GM19395 (cell line): ENCODE data around the gene ADAM22.

ENCODE experiments used
- ATAC-seq: cut with Tn5 transposase; IDR thresholded peaks from one replicate; pipeline ENCODE4 v1.9.1; 2021; ENCODE audit warnings: mild to moderate bottlenecking, moderate library complexity; ENCODE audit not compliant: unreplicated experiment

ADAM22 gene

DNA sequence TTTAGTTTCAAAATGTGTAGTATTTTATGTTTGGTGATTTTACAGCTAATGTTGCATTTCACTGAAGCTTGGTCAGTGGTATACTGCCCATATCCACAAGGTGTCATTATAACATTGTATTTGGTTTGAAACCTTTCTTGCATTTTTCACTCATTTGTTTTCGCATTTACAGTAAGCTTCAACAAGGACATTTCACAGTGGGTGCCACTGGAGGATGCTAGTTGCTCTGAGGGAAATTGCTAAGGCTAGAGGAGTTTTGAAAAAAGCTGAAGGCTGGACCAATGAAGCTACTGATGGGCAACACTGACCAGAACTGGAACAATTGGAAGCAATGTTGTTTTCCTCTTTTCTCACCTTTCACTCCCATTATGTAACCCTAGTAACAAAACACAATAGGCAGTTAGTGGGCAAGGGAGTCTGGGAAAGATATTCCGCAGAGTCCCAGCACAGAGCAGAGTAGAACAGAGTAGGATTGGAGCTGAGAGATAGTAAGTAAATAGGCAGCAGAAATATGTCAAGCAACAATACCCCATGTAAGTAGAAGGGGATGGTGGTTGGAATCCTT, 309.4 kb downstream of the ADAM22 start:
- peak; percentile 73 for ATAC-seq

DNA sequence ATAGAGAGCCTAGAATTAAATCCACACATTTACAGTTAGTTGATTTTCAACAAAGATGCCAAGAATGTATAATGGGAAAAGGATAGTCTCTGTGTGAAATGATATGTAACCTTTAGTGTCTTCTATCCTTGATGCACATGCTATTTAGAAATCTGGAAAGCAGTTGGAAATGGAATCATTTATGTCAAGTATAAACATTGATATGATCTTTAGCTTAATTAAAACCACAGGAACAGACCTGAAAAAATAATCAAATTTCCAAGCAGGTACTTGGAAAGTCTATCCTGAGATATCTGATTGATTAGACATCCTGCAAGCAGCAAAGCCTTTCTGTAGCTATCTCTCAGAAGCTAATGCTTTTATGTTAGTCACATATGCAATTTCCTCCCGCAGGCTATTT, 310.2 kb downstream of the ADAM22 start:
- ATAC-seq, result no peak
